Caco-2 (cell line): ENCODE results near the gene ITPRIP. TPM values are rescaled to one million over a fixed set of nuclear protein-coding genes. Genes with fewer than 3 reads are reported as not detected.

Experiments
- BruUV-seq: library from RNA; stranded (reverse); fragments of 400-500 nt; replicated peaks from 2 replicates; lab custom pipeline; 2021; lab: Mats Ljungman, UMichigan
- CTCF ChIA-PET: fragments of 300-600 bp; sonication (Branson Sonifier 250); formaldehyde crosslinking; loops from one replicate; lab custom pipeline; 2022; ENCODE audit warnings: antibody characterized with exemption; lab: Charles Lee
- POLR2A ChIA-PET: fragments of 300-600 bp; sonication (Branson Sonifier 250); formaldehyde crosslinking; loops from one replicate; lab custom pipeline; 2022; ENCODE audit warnings: antibody characterized with exemption; lab: Charles Lee
- DNase-seq, 2 experiments: peaks; one replicate each; pipeline versions ENCODE4 v3.0.0 to v3.0.0-alpha.2; 2020 to 2022
- H3K27me3 ChIP-seq: replicated peaks from 2 replicates; pipeline ENCODE4 v1.6.0; 2011; ENCODE audit warnings: low read length; ENCODE audit not compliant: control insufficient read depth, insufficient read depth
- H3K36me3 ChIP-seq: 2 replicates; pipeline ENCODE4 v1.5.1; 2011; ENCODE audit warnings: low read length; ENCODE audit not compliant: control insufficient read depth, insufficient read depth
- H3K4me1 ChIP-seq: fragments of 250-450 bp; sonication (Bioruptor Pico); 2 replicates; pipeline ENCODE4 v1.5.1; 2020; ENCODE audit warnings: mild to moderate bottlenecking
- H3K4me3 ChIP-seq: 2 replicates; pipeline ENCODE4 v1.5.1; 2011; ENCODE audit warnings: low read depth, mild to moderate bottlenecking, control low read depth, low read length
- H3K9me3 ChIP-seq: fragments of 250-450 bp; sonication (Bioruptor Pico); 2 replicates; pipeline ENCODE4 v1.5.1; 2020; ENCODE audit warnings: mild to moderate bottlenecking, moderate library complexity
- H3K27ac Mint-ChIP-seq: one replicate; pipeline ENCODE4 v1.8.0; 2022; ENCODE audit warnings: mixed read lengths; ENCODE audit not compliant: unreplicated experiment
- H3K27me3 Mint-ChIP-seq: one replicate; pipeline ENCODE4 v1.8.0; 2022; ENCODE audit warnings: mixed read lengths; ENCODE audit not compliant: insufficient read depth, unreplicated experiment
- H3K36me3 Mint-ChIP-seq: one replicate; pipeline ENCODE4 v1.8.0; 2022; ENCODE audit warnings: mild to moderate bottlenecking, mixed read lengths; ENCODE audit not compliant: insufficient read depth, unreplicated experiment
- H3K4me1 Mint-ChIP-seq: one replicate; pipeline ENCODE4 v1.8.0; 2022; ENCODE audit warnings: low read depth, mixed read lengths; ENCODE audit not compliant: unreplicated experiment
- H3K4me3 Mint-ChIP-seq: one replicate; pipeline ENCODE4 v1.8.0; 2022; ENCODE audit warnings: mild to moderate bottlenecking, moderate library complexity, mixed read lengths; ENCODE audit not compliant: unreplicated experiment
- H3K9me3 Mint-ChIP-seq: one replicate; pipeline ENCODE4 v1.8.0; 2022; ENCODE audit warnings: mixed read lengths; ENCODE audit not compliant: unreplicated experiment
- CTCF ChIP-seq, 2 experiments: fragments of 200-600 bp in 1 of 2; IDR thresholded peaks; 1 replicate in 1 of 2; 2 replicates in 1 of 2; pipeline versions ENCODE4 v1.5.1 to v1.8.0; 2011 to 2022; ENCODE audit warnings: antibody characterized with exemption in 1 of 2, control low read depth in 1 of 2, inconsistent platforms in 1 of 2, low read depth in 1 of 2, low read length in 1 of 2, mild to moderate bottlenecking in 1 of 2, moderate library complexity in 1 of 2; ENCODE audit not compliant: insufficient read depth in 1 of 2, severe bottlenecking in 1 of 2, unreplicated experiment in 1 of 2
- intact Hi-C: fragments of 100-400 bp; cut with micrococcal nuclease; formaldehyde crosslinking; loops from one replicate; pipeline ENCODE4 v1.10.0; 2022; ENCODE audit not compliant: unreplicated experiment
- total RNA-seq: library from RNA; stranded (reverse); gene quantifications from 2 replicates; pipeline ENCODE4 v1.2.3, GENCODE V29; 2022

The ITPRIP gene
- total RNA-seq, 1 experiment from 2014 or later, result 3.1 TPM

- no peaks in the 10 kb centered on the region for H3K27me3 Mint-ChIP-seq
- H3K27ac Mint-ChIP-seq, result no peak overlapping the region
- DNase-seq, result peak in 1 of 2 experiments; percentile 56
- peaks cover 22% of the 10 kb centered on the region for H3K4me1 ChIP-seq
- no peaks in the 10 kb centered on the region for H3K36me3 Mint-ChIP-seq
- ChIA-PET POLR2A (interaction anchor here (0.7 to 1.3 kb wide), 2 partner anchors 16 to 32 kb away, joined by 3 read pairs; partner anchors contain the start of gene CFAP58), CTCF (interaction anchor here (0.8 to 1.4 kb wide), 5 partner anchors 12 to 46 kb away, joined by 3 to 12 read pairs (median 4); partner anchors contain the start of gene CFAP58)
- no TSS peak for BruUV-seq
- H3K4me3 ChIP-seq, result peak overlapping the region; percentile 76
- intact Hi-C loops, result no loop called here
- no peaks in the 10 kb centered on the region for H3K36me3 ChIP-seq
- peaks cover 17% of the 10 kb centered on the region for H3K4me1 Mint-ChIP-seq
- no peaks in the 10 kb centered on the region for H3K27me3 ChIP-seq
- peak overlapping the region; percentile 99 for H3K4me3 Mint-ChIP-seq
- no peaks in the 10 kb centered on the region for H3K9me3 ChIP-seq
- H3K9me3 Mint-ChIP-seq, result no peaks in the 10 kb centered on the region
- TF ChIP-seq CTCF (IDR thresholded peaks at IDR 0.05; ENCODE audit: insufficient read depth in 1 of 2, low read depth in 1 of 2, low read length in 1 of 2, severe bottlenecking in 1 of 2, unreplicated experiment in 1 of 2), result no peak
Observed at GRCh38 chr10:104337521-104337984, 712 bp downstream of the ITPRIP start.

- Histone ChIP-seq H3K4me1 (peaks cover 26% of the 10 kb centered on the region), H3K4me3 (no peak overlapping the region), H3K27me3 (no peaks in the 10 kb centered on the region), H3K36me3 (no peaks in the 10 kb centered on the region), H3K9me3 (no peaks in the 10 kb centered on the region)
- no peak for DNase-seq
- no peaks in the 10 kb centered on the region for H3K36me3 Mint-ChIP-seq
- POLR2A ChIA-PET, result no interaction called here
- CTCF ChIA-PET, result interaction anchor here (1.1 kb wide), 1 partner anchor 31 kb away, joined by 3 read pairs; no protein-coding TSS in a partner anchor
- intact Hi-C loops, result no loop called here
- no peaks in the 10 kb centered on the region for H3K27me3 Mint-ChIP-seq
- no peak for TF ChIP-seq CTCF (IDR thresholded peaks at IDR 0.05; ENCODE audit: insufficient read depth in 1 of 2, low read depth in 1 of 2, low read length in 1 of 2, severe bottlenecking in 1 of 2, unreplicated experiment in 1 of 2)
- H3K4me1 Mint-ChIP-seq, result peaks cover 18% of the 10 kb centered on the region
- peak overlapping the region; percentile 99 for H3K4me3 Mint-ChIP-seq
- no peaks in the 10 kb centered on the region for H3K9me3 Mint-ChIP-seq
- BruUV-seq, result TSS peak; percentile 46
- no peak overlapping the region for H3K27ac Mint-ChIP-seq
Observed at GRCh38 chr10:104336821-104337467, 1.3 kb downstream of the ITPRIP start.

- H3K4me3 ChIP-seq, result no peak overlapping the region
- intact Hi-C loops, result no loop called here
- H3K9me3 Mint-ChIP-seq, result no peaks in the 10 kb centered on the region
- BruUV-seq, result no TSS peak
- no peaks in the 10 kb centered on the region for H3K36me3 Mint-ChIP-seq
- CTCF ChIA-PET, result no interaction called here
- no peaks in the 10 kb centered on the region for H3K27me3 ChIP-seq
- no peak overlapping the region for H3K4me3 Mint-ChIP-seq
- peaks cover 42% of the 10 kb centered on the region for H3K4me1 ChIP-seq
- no peak overlapping the region for H3K27ac Mint-ChIP-seq
- POLR2A ChIA-PET, result no interaction called here
- TF ChIP-seq CTCF (IDR thresholded peaks at IDR 0.05; ENCODE audit: insufficient read depth in 1 of 2, low read depth in 1 of 2, low read length in 1 of 2, severe bottlenecking in 1 of 2, unreplicated experiment in 1 of 2), result no peak
- no peaks in the 10 kb centered on the region for H3K9me3 ChIP-seq
- DNase-seq, result no peak
- peaks cover 28% of the 10 kb centered on the region for H3K4me1 Mint-ChIP-seq
- no peaks in the 10 kb centered on the region for H3K36me3 ChIP-seq
- no peaks in the 10 kb centered on the region for H3K27me3 Mint-ChIP-seq
Observed at GRCh38 chr10:104334965-104335650, 3.2 kb downstream of the ITPRIP start.
